ENCODE measurements around the gene GRID1.

The GRID1 gene

GRCh38 chr10:86336341-86336740 lies 30.3 kb downstream of the GRID1 start:
- DNase-seq (ENCODE audit: low spot score): no peak

- no peak for DNase-seq (ENCODE audit: low spot score)
These were observed 30.8 kb downstream of the GRID1 start for GRCh38 chr10:86335831-86336230.

GRCh38 chr10:86335257-86335656 lies 31.3 kb downstream of the GRID1 start:
- DNase-seq (ENCODE audit: low spot score): no peak

GRCh38 chr10:86334488-86335085 lies 32.0 kb downstream of the GRID1 start:
- no peak for DNase-seq (ENCODE audit: low spot score)

GRCh38 chr10:86333826-86334487 lies 32.6 kb downstream of the GRID1 start:
- DNase-seq (ENCODE audit: low spot score): no peak

GRCh38 chr10:86331861-86332260 lies 34.7 kb downstream of the GRID1 start:
- no peak for DNase-seq (ENCODE audit: low spot score)

GRCh38 chr10:86330778-86331763 lies 35.5 kb downstream of the GRID1 start:
- no peak for DNase-seq (ENCODE audit: low spot score)

GRCh38 chr10:86329896-86330680 lies 36.5 kb downstream of the GRID1 start:
- no peak for DNase-seq (ENCODE audit: low spot score)

GRCh38 chr10:86329093-86329710 lies 37.4 kb downstream of the GRID1 start:
- no peak for DNase-seq (ENCODE audit: low spot score)

- DNase-seq (ENCODE audit: low spot score): no peak
These were observed 38.5 kb downstream of the GRID1 start for GRCh38 chr10:86327954-86328725.

- DNase-seq (ENCODE audit: low spot score): no peak
These were observed 41.4 kb downstream of the GRID1 start for GRCh38 chr10:86325158-86325557.

- no peak for DNase-seq (ENCODE audit: low spot score)
These were observed 45.0 kb downstream of the GRID1 start for GRCh38 chr10:86321568-86321967.

- no peak for DNase-seq (ENCODE audit: low spot score)
These were observed 46.9 kb downstream of the GRID1 start for GRCh38 chr10:86319676-86320075.

GRCh38 chr10:86317949-86318725 lies 48.5 kb downstream of the GRID1 start:
- no peak for DNase-seq (ENCODE audit: low spot score)

GRCh38 chr10:86316990-86317389 lies 49.6 kb downstream of the GRID1 start:
- no peak for DNase-seq (ENCODE audit: low spot score)

GRCh38 chr10:86316274-86316835 lies 50.2 kb downstream of the GRID1 start:
- DNase-seq (ENCODE audit: low spot score): no peak

- no peak for DNase-seq (ENCODE audit: low spot score)
These were observed 51.0 kb downstream of the GRID1 start for GRCh38 chr10:86315549-86315942.

- DNase-seq (ENCODE audit: low spot score): no peak
These were observed 51.7 kb downstream of the GRID1 start for GRCh38 chr10:86314616-86315548.

Measured in germinal center (tissue), 1 donor.